GM13977 (cell line): ENCODE results near the gene CFAP54.

Source experiments
- DNase-seq: peaks from one replicate; pipeline ENCODE4 v3.0.0; 2012; ENCODE audit warnings: low spot score
- in situ Hi-C: fragments of 300-500 bp; cut with MboI; formaldehyde crosslinking; loops from one replicate; pipeline ENCODE4 v1.12.0; 2022; ENCODE audit warnings: low sequenced_read_pairs, low pct_unique_long_range_greater_than_20kb, mixed read lengths, inconsistent platforms; ENCODE audit not compliant: unreplicated experiment
- TF ChIP-seq, protein P1 (sequence below): IDR thresholded peaks from 2 replicates; pipeline ENCODE4 v1.5.1; 2012; ENCODE audit warnings: mild to moderate bottlenecking, control low read depth; ENCODE audit not compliant: insufficient read depth; ENCODE audit errors: extremely low read depth, missing control alignments

The CFAP54 gene

DNA sequence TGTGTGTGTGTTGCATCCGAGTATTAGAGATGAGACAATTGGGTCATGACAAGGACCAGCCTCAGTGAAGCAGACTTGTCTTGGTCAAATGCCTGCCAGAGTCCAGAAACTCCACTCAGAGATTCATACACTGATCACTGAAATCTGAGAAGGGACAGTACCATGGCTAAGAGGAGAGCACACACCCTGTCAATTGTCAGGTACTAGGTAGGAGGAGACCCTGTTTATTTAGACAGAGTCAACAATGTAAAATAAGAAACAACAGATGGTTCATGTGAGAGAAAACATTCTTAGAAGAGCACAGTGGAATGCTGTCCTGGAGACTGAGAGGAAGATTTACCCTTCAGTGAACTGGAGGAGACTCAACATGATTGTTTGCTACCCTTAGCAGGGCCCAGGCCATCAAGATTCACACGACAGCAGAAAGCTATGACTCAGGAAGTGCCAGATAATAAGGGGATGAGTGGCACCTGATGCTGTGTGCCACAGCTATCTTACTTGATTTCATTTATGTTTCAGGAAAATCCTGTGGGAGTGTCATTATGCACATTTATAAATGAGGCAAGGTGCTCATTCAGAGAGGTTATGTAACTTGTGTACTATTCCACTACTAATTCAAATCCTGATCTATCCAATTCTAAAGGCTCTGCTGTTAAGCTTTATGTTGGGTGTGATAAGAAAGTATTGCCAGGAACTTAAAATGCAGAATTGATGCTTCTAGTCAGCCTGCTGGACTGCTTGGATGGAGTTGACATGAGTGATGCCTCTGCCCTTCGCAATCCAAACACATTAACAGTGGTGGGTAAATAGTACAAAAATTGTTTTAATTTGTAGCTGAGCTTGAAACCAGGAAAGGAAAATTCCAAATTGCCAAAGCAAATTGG lies 281.1 kb downstream of the CFAP54 start:
- no peak for DNase-seq
- TF ChIP-seq, protein P1, sequence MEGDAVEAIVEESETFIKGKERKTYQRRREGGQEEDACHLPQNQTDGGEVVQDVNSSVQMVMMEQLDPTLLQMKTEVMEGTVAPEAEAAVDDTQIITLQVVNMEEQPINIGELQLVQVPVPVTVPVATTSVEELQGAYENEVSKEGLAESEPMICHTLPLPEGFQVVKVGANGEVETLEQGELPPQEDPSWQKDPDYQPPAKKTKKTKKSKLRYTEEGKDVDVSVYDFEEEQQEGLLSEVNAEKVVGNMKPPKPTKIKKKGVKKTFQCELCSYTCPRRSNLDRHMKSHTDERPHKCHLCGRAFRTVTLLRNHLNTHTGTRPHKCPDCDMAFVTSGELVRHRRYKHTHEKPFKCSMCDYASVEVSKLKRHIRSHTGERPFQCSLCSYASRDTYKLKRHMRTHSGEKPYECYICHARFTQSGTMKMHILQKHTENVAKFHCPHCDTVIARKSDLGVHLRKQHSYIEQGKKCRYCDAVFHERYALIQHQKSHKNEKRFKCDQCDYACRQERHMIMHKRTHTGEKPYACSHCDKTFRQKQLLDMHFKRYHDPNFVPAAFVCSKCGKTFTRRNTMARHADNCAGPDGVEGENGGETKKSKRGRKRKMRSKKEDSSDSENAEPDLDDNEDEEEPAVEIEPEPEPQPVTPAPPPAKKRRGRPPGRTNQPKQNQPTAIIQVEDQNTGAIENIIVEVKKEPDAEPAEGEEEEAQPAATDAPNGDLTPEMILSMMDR: no peak
- in situ Hi-C loops: no loop called here

DNA sequence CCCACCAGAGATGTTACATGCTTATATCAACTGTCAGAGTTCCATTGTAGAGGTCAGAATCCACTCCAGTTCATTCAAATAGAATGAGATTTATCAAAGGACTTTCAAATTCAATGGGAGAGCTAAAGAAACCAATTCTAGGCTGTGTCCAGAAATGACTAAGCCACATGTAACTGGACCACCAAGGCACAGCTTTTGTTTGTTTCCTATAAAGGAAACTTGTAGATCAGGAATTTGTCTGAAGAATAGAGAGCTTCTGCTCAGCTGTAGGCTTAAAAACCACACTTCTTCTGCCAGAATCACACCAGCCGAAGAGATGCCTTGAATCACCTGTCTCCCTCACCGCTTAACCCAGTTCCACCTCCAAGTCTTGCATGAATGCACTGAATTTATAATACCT lies 283.7 kb downstream of the CFAP54 start:
- DNase-seq: no peak
- TF ChIP-seq, protein P1: no peak
- in situ Hi-C loops: no loop called here

GRCh38 chr12:96774496-96775256 lies 285.3 kb downstream of the CFAP54 start:
- in situ Hi-C loops: no loop called here
- no peak for DNase-seq
- TF ChIP-seq, protein P1: no peak

GRCh38 chr12:96776908-96777307 lies 287.5 kb downstream of the CFAP54 start:
- TF ChIP-seq, protein P1: no peak
- DNase-seq: no peak
- in situ Hi-C loops: no loop called here

GRCh38 chr12:96780330-96780729 lies 291.0 kb downstream of the CFAP54 start:
- TF ChIP-seq, protein P1: no peak
- no peak for DNase-seq
- in situ Hi-C loops: no loop called here

- TF ChIP-seq, protein P1: no peak
- no peak for DNase-seq
- in situ Hi-C loops: no loop called here
Observed at GRCh38 chr12:96786791-96787190, 297.4 kb downstream of the CFAP54 start.
